Heart left ventricle (tissue), 16 donors: ENCODE measurements around the gene RFX7. TPM values are rescaled to one million over a fixed set of nuclear protein-coding genes. Genes with fewer than 3 reads are reported as not detected.

ENCODE experiments used
- ATAC-seq, 4 donors: fragments of 200-7000 bp; cut with Tn5 transposase; one replicate each; pipeline ENCODE4 v1.9.1; 2020 to 2022; ENCODE audit warnings: moderate library complexity in 4 of 4, mild to moderate bottlenecking in 3 of 4, moderate number of reproducible peaks in 1 of 4
- DNase-seq, 5 donors: peaks; one replicate each; pipeline ENCODE4 v3.0.0-alpha.2; 2020
- H3K27ac ChIP-seq, 12 donors: fragments of 200-600 bp; sonication (generic) in 4 of 12; one replicate each; pipeline versions ENCODE4 v1.5.0 to v1.8.0; 2016 to 2022; ENCODE audit warnings: mild to moderate bottlenecking in 2 of 12
- H3K27me3 ChIP-seq, 9 donors: fragments of 200-600 bp; sonication (generic) in 2 of 9; one replicate each; pipeline versions ENCODE4 v1.5.1 to v1.8.0; 2016 to 2022; ENCODE audit warnings: mild to moderate bottlenecking in 3 of 9
- H3K36me3 ChIP-seq, 9 donors: fragments of 200-600 bp; sonication (generic) in 2 of 9; one replicate each; pipeline versions ENCODE4 v1.5.0 to v1.8.0; 2018 to 2022; ENCODE audit warnings: mild to moderate bottlenecking in 2 of 9
- H3K4me1 ChIP-seq, 12 donors: fragments of 200-600 bp; sonication (generic) in 4 of 12; one replicate each; pipeline versions ENCODE4 v1.5.0 to v1.8.0; 2016 to 2022; ENCODE audit warnings: mild to moderate bottlenecking in 3 of 12
- H3K4me3 ChIP-seq, 12 donors: fragments of 200-600 bp; sonication (generic) in 4 of 12; one replicate each; pipeline versions ENCODE4 v1.5.0 to v1.8.0; 2017 to 2022; ENCODE audit warnings: mild to moderate bottlenecking in 9 of 12, moderate library complexity in 4 of 12
- H3K9me3 ChIP-seq, 12 donors: fragments of 200-600 bp; sonication (generic) in 4 of 12; one replicate each; pipeline versions ENCODE4 v1.5.0 to v1.8.0; 2016 to 2022; ENCODE audit warnings: mild to moderate bottlenecking in 1 of 12
- POLR2A ChIP-seq, 2 donors: fragments of 450-650 bp; IDR thresholded peaks; one replicate each; pipeline ENCODE4 v1.6.1; 2017; ENCODE audit warnings: antibody characterized with exemption in 2 of 2, mild to moderate bottlenecking in 2 of 2, moderate library complexity in 2 of 2
- WGBS, 4 donors: extraction: QIAGEN DNeasy Blood & Tissue Kit in 2 of 4; methylation state at CpG; one replicate each; pipeline versions ENCODE4 v1.1.5 to v1.1.7; 2013 to 2018; 5-methylcytosine and 5-hydroxymethylcytosine counted together
- intact Hi-C, 10 donors: fragments of 100-400 bp; cut with DNase I; formaldehyde crosslinking; loops; one replicate each; pipeline versions ENCODE4 v1.11.1 to v1.14.2; 2022
- long read RNA-seq, 3 donors: library from polyadenylated mRNA; unstranded; transcript quantifications; one replicate each; pipeline ENCODE4 v2.0.0, GENCODE V29; 2020 to 2021
- polyA plus RNA-seq, 2 donors: library from polyadenylated mRNA; stranded (reverse); fragments of 200-250 nt; gene quantifications; one replicate each; pipeline ENCODE4 v1.2.3, GENCODE V29; 2013
- total RNA-seq, 9 donors: library from RNA; depleted of rRNA in 2 of 9; stranded (reverse); fragments of >200 nt in 2 of 9; fragmentation: NEBNext Ultra II Directional in 3 of 9; extraction: Animal tissue kit (Norgen Biotek cat#: 25700) in 3 of 9; gene quantifications; one replicate each; pipeline versions ENCODE4 v1.1.0 to v1.2.4, GENCODE V29; 2016 to 2023
- TF ChIP-seq, protein P1 (sequence below), 12 donors: fragments of 200-600 bp; sonication (generic) in 4 of 12; IDR thresholded peaks; one replicate each; pipeline versions ENCODE4 v1.5.0 to v1.8.0; 2018 to 2022; ENCODE audit warnings: antibody characterized with exemption in 12 of 12, mild to moderate bottlenecking in 5 of 12
- donor health status: ischemic (EF 13 %, LVEDD 7.1; RV severe dilation, severe dysfunction).
- donor health status: healthy with polysubstance abuse.
- donor health status: DM: no; HTN: yes; CAD: no.
- donor health status: DM: no; HTN: no; CAD: no.
- donor health status: ischemic (EF 25% LVEDD 6.9; RV normal size, moderate dysfunction).
- donor health status: ischemic (EF 25% LVEDD 5.7; RV mildly dilated, moderate dysfunction).
- donor health status: healthy.
- donor health status: DM: yes; HTN: yes; CAD: no.
- donor health status: ischemic (EF 35%, LVEDD 5.7; RV mildly dilated, moderate dysfunction).
- donor health status: nonischemic (EF 11% LVEDD 7.7; RV severe dilation, severe dysfunction).
- donor health status: DM: yes; HTN: yes; CAD: no.
- donor health status: PGD.
- donor health status: ischemic (EF 29% LVEDD 5.4; RV normal size, mild dysfunction).
- donor health status: nonischemic (EF 23%, LVEDD 6.1; RV moderate dilation, normal function).

Gene RFX7
- total RNA-seq (10 to 100 TPM in 4 of 9 donors, 1 to 10 TPM in 5; 6.0 to 15.2 (median 8.2) TPM), polyA plus RNA-seq (1 to 10 TPM in 1 of 2 donors, under 1 TPM in 1; 0.91 to 2.1 TPM)
- long read RNA-seq, donor 1, full-length matches to known transcripts, result 1 of 4 reads
- long read RNA-seq, donor 1, partial matches to known transcripts, result 0 of 4 reads
- long read RNA-seq, donor 1, other reads (novel, unspliced or antisense), result 3 of 4 reads
- long read RNA-seq, donor 2, partial matches to known transcripts, result 0 of 4 reads
- long read RNA-seq, donor 2, other reads (novel, unspliced or antisense), result 4 of 4 reads
- long read RNA-seq, donor 3, partial matches to known transcripts, result 0 of 2 reads
- long read RNA-seq, donor 3, other reads (novel, unspliced or antisense), result 2 of 2 reads

DNA sequence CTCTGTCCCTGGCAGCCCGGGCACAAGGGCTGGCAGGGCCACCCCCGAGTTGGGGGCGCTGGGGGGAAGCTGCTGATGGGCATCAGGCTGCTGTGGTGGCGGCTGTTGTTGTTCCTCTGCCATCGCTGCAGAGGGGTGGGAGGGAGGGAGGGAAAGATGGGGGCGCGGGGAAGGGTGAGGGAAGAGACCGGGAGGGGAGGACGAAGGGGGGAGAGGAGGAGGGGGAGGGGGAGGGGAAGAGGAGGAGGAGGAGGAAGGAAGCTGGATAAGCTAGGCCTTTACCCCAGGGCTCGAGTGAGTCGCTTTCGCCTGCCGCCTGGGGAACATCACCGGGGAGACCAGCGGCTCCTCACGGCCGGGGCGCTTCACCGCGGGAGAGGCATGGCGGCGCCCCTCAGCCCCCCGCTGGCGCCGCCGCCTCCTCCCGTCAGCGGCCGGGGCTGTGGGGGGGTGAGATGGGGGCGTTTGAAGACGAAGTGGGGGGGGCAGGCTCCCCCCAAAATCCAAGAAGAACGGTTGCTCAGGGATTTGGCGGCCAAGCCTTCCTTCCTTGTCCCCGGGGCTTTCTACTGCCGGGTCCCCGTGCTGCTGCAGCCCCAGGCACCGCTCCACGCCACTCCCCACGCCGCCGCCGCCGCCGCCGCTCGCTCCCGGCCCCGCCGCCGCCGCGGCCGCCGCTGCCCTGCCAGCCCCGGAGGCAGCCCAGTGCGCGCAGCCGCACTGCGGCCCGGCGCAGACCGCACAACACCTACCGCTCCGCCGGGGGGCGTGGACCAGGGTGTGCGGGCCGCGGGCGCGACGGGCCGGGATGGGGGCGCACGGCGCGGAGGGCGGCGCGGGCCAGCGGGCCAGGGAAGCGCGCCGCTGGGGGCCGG, at the start of gene RFX7:
Gene RFX7, minus strand, starts transcription at position 717 of the 875 bp plus-strand sequence. Its CDS starts 594 bp downstream, at position 123.
- ATAC-seq, result peak; percentile 37 to 87 (median 80)
- intact Hi-C loops, result loop anchor here in 8 of 10 donors (2.0 to 10.0 kb wide), 9 partner anchors 139 to 1046 kb away; partner anchors contain the start of genes NEDD4 (in 6 of the 8) and RSL24D1 (in 1 of the 8)
- TF ChIP-seq, protein P1, sequence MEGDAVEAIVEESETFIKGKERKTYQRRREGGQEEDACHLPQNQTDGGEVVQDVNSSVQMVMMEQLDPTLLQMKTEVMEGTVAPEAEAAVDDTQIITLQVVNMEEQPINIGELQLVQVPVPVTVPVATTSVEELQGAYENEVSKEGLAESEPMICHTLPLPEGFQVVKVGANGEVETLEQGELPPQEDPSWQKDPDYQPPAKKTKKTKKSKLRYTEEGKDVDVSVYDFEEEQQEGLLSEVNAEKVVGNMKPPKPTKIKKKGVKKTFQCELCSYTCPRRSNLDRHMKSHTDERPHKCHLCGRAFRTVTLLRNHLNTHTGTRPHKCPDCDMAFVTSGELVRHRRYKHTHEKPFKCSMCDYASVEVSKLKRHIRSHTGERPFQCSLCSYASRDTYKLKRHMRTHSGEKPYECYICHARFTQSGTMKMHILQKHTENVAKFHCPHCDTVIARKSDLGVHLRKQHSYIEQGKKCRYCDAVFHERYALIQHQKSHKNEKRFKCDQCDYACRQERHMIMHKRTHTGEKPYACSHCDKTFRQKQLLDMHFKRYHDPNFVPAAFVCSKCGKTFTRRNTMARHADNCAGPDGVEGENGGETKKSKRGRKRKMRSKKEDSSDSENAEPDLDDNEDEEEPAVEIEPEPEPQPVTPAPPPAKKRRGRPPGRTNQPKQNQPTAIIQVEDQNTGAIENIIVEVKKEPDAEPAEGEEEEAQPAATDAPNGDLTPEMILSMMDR (IDR thresholded peaks at IDR 0.05), result peak in 1 of 12 donors; percentile 15
- TF ChIP-seq POLR2A (IDR thresholded peaks at IDR 0.05), result no peak

DNA sequence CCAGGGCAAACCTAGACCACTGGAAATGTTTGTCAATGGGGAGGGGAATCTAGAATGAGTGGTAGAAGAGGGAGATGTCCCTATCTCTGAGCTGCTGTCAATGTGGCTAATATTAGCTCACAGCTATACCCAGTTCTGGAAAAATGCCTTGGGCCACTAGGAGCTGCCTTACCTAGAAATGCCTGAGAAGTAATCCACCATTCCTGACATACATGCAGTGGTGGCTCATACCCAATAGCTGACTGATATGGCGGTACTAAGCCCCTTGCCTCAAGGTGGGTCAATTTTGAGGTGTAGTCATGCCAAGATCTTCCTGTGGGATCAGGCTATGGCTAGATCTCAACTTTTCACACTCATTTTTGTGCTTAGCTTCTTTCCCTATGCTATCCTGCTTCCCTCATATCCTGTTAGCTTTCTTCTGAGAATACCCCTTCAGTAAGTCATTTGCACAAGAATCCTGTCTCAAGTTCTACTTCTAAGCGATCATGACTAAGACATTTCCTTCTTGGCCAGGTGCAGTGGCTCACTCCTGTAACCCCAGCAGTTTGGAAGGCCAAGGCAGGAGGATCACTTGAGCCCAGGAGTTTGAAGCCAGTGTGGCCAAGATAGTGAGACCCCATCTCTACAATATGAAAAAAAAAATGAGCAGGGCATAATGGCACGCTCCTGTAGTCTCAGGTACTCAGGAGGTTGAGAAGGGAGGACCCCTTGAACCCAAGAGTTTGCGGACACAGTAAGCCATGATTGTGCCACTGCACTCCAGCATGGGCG, 49.1 kb upstream of the RFX7 start:
- intact Hi-C loops, result no loop called here
- Histone ChIP-seq H3K9me3 (peaks cover 0 to 30% (median 15%) of the 10 kb centered on the region in 12 donors), H3K27me3 (no peaks in the 10 kb centered on the region), H3K36me3 (no peaks in the 10 kb centered on the region), H3K4me3 (no peak overlapping the region), H3K27ac (no peak overlapping the region), H3K4me1 (no peaks in the 10 kb centered on the region)
- ATAC-seq (no peak), DNase-seq (no peak)
- TF ChIP-seq, protein P1 (IDR thresholded peaks at IDR 0.05), result no peak
- no peak for TF ChIP-seq POLR2A (IDR thresholded peaks at IDR 0.05)
- WGBS, 4 donors, result 93 to 94% (median 94%) methylated on average over 5 of the region's 5 CpGs

More for the DNA sequence above, at the start of gene RFX7:
- H3K4me1 ChIP-seq, result peaks cover 0 to 49% (median 25%) of the 10 kb centered on the region in 12 donors
- peak within 1 kb of the TSS; percentile 85 to 94 (median 90) for H3K27ac ChIP-seq
- 1% methylated on average over 54 to 85 of the region's 85 CpGs for WGBS, 4 donors
- no peaks in the 10 kb centered on the region for H3K36me3 ChIP-seq
- no peaks in the 10 kb centered on the region for H3K27me3 ChIP-seq
- DNase-seq, result peak; percentile 73 to 88 (median 80)
- H3K4me3 ChIP-seq, result peak within 1 kb of the TSS; percentile 70 to 96 (median 79)
- H3K9me3 ChIP-seq, result no peaks in the 10 kb centered on the region

DNA sequence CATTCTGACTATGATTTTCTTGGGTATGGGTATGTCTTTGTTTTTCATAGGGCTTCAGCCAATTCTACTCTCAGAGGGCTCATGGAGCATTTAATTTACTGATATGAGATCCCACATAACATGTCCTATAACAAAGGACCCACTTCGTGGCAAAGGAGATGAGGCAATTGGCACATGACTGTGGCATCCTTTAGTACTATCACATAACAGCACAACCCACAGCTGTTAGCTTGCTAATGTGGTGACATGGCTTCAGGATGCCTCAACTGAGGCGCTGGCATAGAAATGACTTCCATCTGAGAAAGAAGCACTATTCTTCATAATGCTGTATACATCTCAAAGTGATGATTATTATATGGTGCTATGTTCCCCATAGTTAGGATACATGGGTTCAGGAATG, 48.1 kb upstream of the RFX7 start:
- Histone ChIP-seq H3K4me3 (no peak overlapping the region), H3K9me3 (peaks cover 0 to 31% (median 15%) of the 10 kb centered on the region in 12 donors), H3K27me3 (no peaks in the 10 kb centered on the region), H3K36me3 (no peaks in the 10 kb centered on the region), H3K27ac (no peak overlapping the region), H3K4me1 (no peaks in the 10 kb centered on the region)
- DNase-seq (no peak), ATAC-seq (no peak)
- 71 to 93% (median 86%) methylated on average over 2 of the region's 2 CpGs for WGBS, 4 donors
- TF ChIP-seq, protein P1 (IDR thresholded peaks at IDR 0.05), result no peak
- TF ChIP-seq POLR2A (IDR thresholded peaks at IDR 0.05), result no peak
- intact Hi-C loops, result no loop called here
